GM21390 (cell line): ENCODE results near the gene RNF31.
"Not testable (repeated sequence)": the region's sequence is repeated elsewhere in the genome, so short reads cannot be mapped to it uniquely, and the experiment has no call there.

Source experiments
- ATAC-seq: cut with Tn5 transposase; IDR thresholded peaks from one replicate; pipeline ENCODE4 v1.9.1; 2021; ENCODE audit not compliant: unreplicated experiment

RNF31 gene

GRCh38 chr14:24146978-24147760 is at the start of gene RNF31:
TSS of gene RNF31 (plus strand) at chr14:24147498. CDS start at chr14:24147699, 201 bp downstream.
- ATAC-seq, result peak; percentile 82

GRCh38 chr14:24098229-24098926 is 48.9 kb upstream of the RNF31 start:
- ATAC-seq, result no peak

- no peak for ATAC-seq
These were observed 48.1 kb upstream of the RNF31 start for GRCh38 chr14:24098927-24099813.

GRCh38 chr14:24100197-24100981 is 46.9 kb upstream of the RNF31 start:
- no peak for ATAC-seq

GRCh38 chr14:24100982-24101494 is 46.3 kb upstream of the RNF31 start:
- ATAC-seq, result no peak

GRCh38 chr14:24102357-24103048 is 44.8 kb upstream of the RNF31 start:
- ATAC-seq, result no peak

- no peak for ATAC-seq
These were observed 43.8 kb upstream of the RNF31 start for GRCh38 chr14:24103451-24103850.

GRCh38 chr14:24105609-24106239 is 41.6 kb upstream of the RNF31 start:
- ATAC-seq, result not testable (repeated sequence)

- no peak for ATAC-seq
These were observed 40.5 kb upstream of the RNF31 start for GRCh38 chr14:24106672-24107271.

- peak; percentile 34 for ATAC-seq
These were observed 38.9 kb upstream of the RNF31 start for GRCh38 chr14:24108336-24108874.

GRCh38 chr14:24110060-24110459 is 37.2 kb upstream of the RNF31 start:
- ATAC-seq, result no peak

- no peak for ATAC-seq
These were observed 36.8 kb upstream of the RNF31 start for GRCh38 chr14:24110523-24110922.

GRCh38 chr14:24113379-24113800 is 33.9 kb upstream of the RNF31 start:
- ATAC-seq, result no peak

GRCh38 chr14:24113801-24114531 is 33.3 kb upstream of the RNF31 start:
- peak; percentile 20 for ATAC-seq

GRCh38 chr14:24114532-24115421 is 32.5 kb upstream of the RNF31 start, which contains the start of the genes DCAF11 and NRL:
TSS of gene DCAF11 (plus strand) at chr14:24114777. CDS start at chr14:24115595, 818 bp downstream.
TSS of gene NRL (minus strand) at chr14:24114949. CDS start at chr14:24082848, 32,101 bp downstream.
- peak; percentile 85 for ATAC-seq

- ATAC-seq, result no peak
These were observed 31.7 kb upstream of the RNF31 start for GRCh38 chr14:24115422-24116127.
